ENCODE measurements around the gene KCNMA1. TPM values are rescaled to one million over a fixed set of nuclear protein-coding genes. Genes with fewer than 3 reads are reported as not detected.

KCNMA1 gene
- total and polyA plus RNA-seq, 9 of the 15 experiments (the other 6 are each of a cell fraction or from before 2014, with no cell fraction given), result 0.01 to 0.95 (median 0.15) TPM; not detected in 4

- TF ChIP-seq KLF6 (CRISPR knock-in tag; IDR thresholded peaks at IDR 0.05; ENCODE audit: borderline replicate concordance), result no peak
- TF ChIP-seq ETV1 (tag; conservative IDR thresholded peaks at IDR 0.05; ENCODE audit: low read depth), result no peak
- TF ChIP-seq ZNF431 (CRISPR knock-in tag; IDR thresholded peaks at IDR 0.05), result no peak
- TF ChIP-seq GTF2B (IDR thresholded peaks at IDR 0.05; ENCODE audit: extremely low read depth, insufficient read length), result no peak
- no peak for TF ChIP-seq SPI1 (IDR thresholded peaks at IDR 0.05; ENCODE audit: borderline replicate concordance, low read depth, low read length)
- TF ChIP-seq PHF20 (IDR thresholded peaks at IDR 0.05; ENCODE audit: partially characterized antibody), result no peak
- TF ChIP-seq LEF1 (IDR thresholded peaks at IDR 0.05), result no peak
- no peak for TF ChIP-seq ZBTB49 (CRISPR knock-in tag; IDR thresholded peaks at IDR 0.05; ENCODE audit: borderline replicate concordance)
- TF ChIP-seq PHB (CRISPR knock-in tag; IDR thresholded peaks at IDR 0.05), result no peak
- TF ChIP-seq SMAD1 (IDR thresholded peaks at IDR 0.05; ENCODE audit: low read depth, low read length, partially characterized antibody), result no peak
- no peak for TF ChIP-seq ELK3 (CRISPR knock-in tag; IDR thresholded peaks at IDR 0.05)
- no peak for TF ChIP-seq RFX5 (IDR thresholded peaks at IDR 0.05; ENCODE audit: low read depth, low read length)
- no peak for TF ChIP-seq GATAD2A (IDR thresholded peaks at IDR 0.05)
- H3K36me3 ChIP-seq (ENCODE audit: control insufficient read depth, insufficient read depth, low read length), result no peaks in the 10 kb centered on the region
- CTCF ChIA-PET (ENCODE audit: low intra/inter-chr PET ratio), result no interaction called here
- no peak overlapping the region for H3K9ac ChIP-seq (ENCODE audit: insufficient read depth in 1 of 2, low read depth in 2 of 2, low read length in 2 of 2)
- no TSS peak for BruUV-seq (replicated peaks)
- no peak for FAIRE-seq
- intact Hi-C loops (cut with micrococcal nuclease) (no loop called here), in situ Hi-C loops (cut with MboI) (no loop called here)
- no peaks in the 10 kb centered on the region for H3K4me1 ChIP-seq (replicated peaks in 1 of 2; ENCODE audit: control insufficient read depth in 2 of 2, insufficient read depth in 2 of 2, low read length in 2 of 2)
- no peaks in the 10 kb centered on the region for H3K9me1 ChIP-seq (ENCODE audit: control insufficient read depth, insufficient read depth, low read length)
- ATAC-seq, result no peak
- no peak for DNase-seq (ENCODE audit: extremely low read depth in 1 of 4, low spot score in 3 of 4)
- H4K20me1 ChIP-seq (replicated peaks; ENCODE audit: control insufficient read depth, insufficient read depth, low read length), result no peaks in the 10 kb centered on the region
- no peaks in the 10 kb centered on the region for H3K9me3 ChIP-seq (replicated peaks; ENCODE audit: control insufficient read depth, insufficient read depth, low read depth, low read length)
- H3K27me3 ChIP-seq (ENCODE audit: control insufficient read depth in 2 of 2, insufficient read depth in 2 of 2, low read length in 2 of 2), result peaks cover 0 to 8% of the 10 kb centered on the region in 2 experiments; a peak in 2 of 5 replicates
- no peak overlapping the region for H3K4me2 ChIP-seq (ENCODE audit: insufficient read depth, low read length)
- H3K27ac ChIP-seq (ENCODE audit: extremely low read depth, low read depth, low read length), result no peak overlapping the region
- POLR2A ChIA-PET, result interaction anchor here (0.7 kb wide), 1 partner anchor 174 kb away, joined by 3 read pairs; no protein-coding TSS in a partner anchor
- H3K4me3 ChIP-seq, result no peak overlapping the region
- H3K79me2 ChIP-seq (ENCODE audit: control insufficient read depth, insufficient read depth, low read length), result no peaks in the 10 kb centered on the region
- H2AFZ ChIP-seq (ENCODE audit: low read depth, low read length), result no peak overlapping the region
Measured at GRCh38 chr10:77541944-77542343, 95.7 kb downstream of the KCNMA1 start.
